CD4-positive, CD25-positive, alpha-beta regulatory T cell (primary cell): ENCODE data around the gene MPI. TPM values are rescaled to one million over a fixed set of nuclear protein-coding genes. Genes with fewer than 3 reads are reported as not detected.
"Not testable (repeated sequence)": the region's sequence is repeated elsewhere in the genome, so short reads cannot be mapped to it uniquely, and the experiment has no call there.

ENCODE experiments used
- ATAC-seq, 2 donors: fragments of 150-1000 bp; cut with Tn5 transposase; one replicate each; pipeline ENCODE4 v1.10.0; 2021; ENCODE audit warnings: low read depth in 2 of 2, moderate number of reproducible peaks in 2 of 2, moderate library complexity in 1 of 2
- DNase-seq, 3 donors: peaks; one replicate each; pipeline versions ENCODE4 v3.0.0 to v3.0.0-alpha.2; 2012 to 2022; ENCODE audit warnings: mixed read lengths in 1 of 3
- H3K27ac ChIP-seq: one replicate; pipeline ENCODE4 v1.7.0; 2013; ENCODE audit warnings: mild to moderate bottlenecking, low read length; ENCODE audit not compliant: insufficient read depth, poor library complexity, severe bottlenecking
- H3K27me3 ChIP-seq: one replicate; pipeline ENCODE4 v1.7.0; 2013; ENCODE audit warnings: low read length; ENCODE audit not compliant: control insufficient read depth, insufficient read depth
- H3K36me3 ChIP-seq: one replicate; pipeline ENCODE4 v1.7.0; 2013; ENCODE audit warnings: mild to moderate bottlenecking, low read length, moderate library complexity; ENCODE audit not compliant: control insufficient read depth, insufficient read depth
- H3K4me1 ChIP-seq: 2 replicates; pipeline ENCODE4 v1.7.0; 2013; ENCODE audit warnings: mild to moderate bottlenecking, low read length; ENCODE audit not compliant: insufficient read depth, control insufficient read depth, poor library complexity, severe bottlenecking
- H3K4me3 ChIP-seq: one replicate; pipeline ENCODE4 v1.7.0; 2013; ENCODE audit warnings: low read depth, mild to moderate bottlenecking, low read length, moderate library complexity
- H3K9me3 ChIP-seq, 2 experiments: 1 replicate in 1 of 2; 2 replicates in 1 of 2; pipeline ENCODE4 v1.7.0; 2013; ENCODE audit warnings: low read length in 2 of 2, mild to moderate bottlenecking in 1 of 2, moderate library complexity in 1 of 2; ENCODE audit not compliant: control insufficient read depth in 2 of 2
- H3K27ac Mint-ChIP-seq, 3 donors: one replicate each; pipeline ENCODE4 v1.8.0; 2020 to 2022; ENCODE audit warnings: mild to moderate bottlenecking in 3 of 3, mixed read lengths in 3 of 3, moderate library complexity in 2 of 3
- H3K27me3 Mint-ChIP-seq: one replicate; pipeline ENCODE4 v1.8.0; 2022; ENCODE audit warnings: mild to moderate bottlenecking, mixed read lengths
- H3K36me3 Mint-ChIP-seq: one replicate; pipeline ENCODE4 v1.8.0; 2020; ENCODE audit warnings: mixed read lengths
- H3K4me1 Mint-ChIP-seq, 4 donors: one replicate each; pipeline ENCODE4 v1.8.0; 2020 to 2022; ENCODE audit warnings: mixed read lengths in 4 of 4, mild to moderate bottlenecking in 1 of 4
- H3K4me3 Mint-ChIP-seq, 4 donors: one replicate each; pipeline ENCODE4 v1.8.0; 2020 to 2022; ENCODE audit warnings: mild to moderate bottlenecking in 4 of 4, mixed read lengths in 4 of 4, moderate library complexity in 3 of 4
- H3K9me3 Mint-ChIP-seq, 7 donors: one replicate each; pipeline ENCODE4 v1.8.0; 2020 to 2022; ENCODE audit warnings: mixed read lengths in 7 of 7, mild to moderate bottlenecking in 3 of 7, moderate library complexity in 2 of 7
- polyA plus RNA-seq, 4 donors: library from polyadenylated mRNA; unstranded; fragments of 300-500 nt; fragmentation: Illumina TruSeq; gene quantifications; one replicate each; pipeline ENCODE4 v1.2.3, GENCODE V29; 2021
- total RNA-seq: library from RNA; stranded (reverse); gene quantifications from one replicate; pipeline ENCODE4 v1.2.3, GENCODE V29; 2022

MPI gene
- total and polyA plus RNA-seq, 5 donors from 2014 or later = 49.6 to 108 (median 94.3) TPM

DNA sequence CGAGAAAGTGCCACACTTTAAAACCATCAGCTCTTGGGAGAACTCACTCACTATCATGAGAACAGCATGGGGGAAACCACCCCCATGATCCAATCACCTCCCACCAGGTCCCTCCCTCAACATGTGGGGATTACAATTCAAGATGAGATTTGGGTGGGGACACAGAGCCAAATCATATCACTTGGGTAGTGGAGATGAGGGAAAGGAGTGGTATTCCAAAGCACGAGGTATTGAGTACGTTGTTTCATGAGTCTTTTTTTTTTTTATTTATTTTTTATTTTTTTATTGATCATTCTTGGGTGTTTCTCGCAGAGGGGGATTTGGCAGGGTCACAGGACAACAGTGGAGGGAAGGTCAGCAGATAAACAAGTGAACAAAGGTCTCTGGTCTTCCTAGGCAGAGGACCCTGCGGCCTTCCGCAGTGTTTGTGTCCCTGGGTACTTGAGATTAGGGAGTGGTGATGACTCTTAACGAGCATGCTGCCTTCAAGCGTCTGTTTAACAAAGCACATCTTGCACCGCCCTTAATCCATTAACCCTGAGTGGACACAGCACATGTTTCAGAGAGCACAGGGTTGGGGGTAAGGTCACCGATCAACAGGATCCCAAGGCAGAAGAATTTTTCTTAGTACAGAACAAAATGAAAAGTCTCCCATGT lies 2.2 kb upstream of the MPI start:
- H3K9me3 ChIP-seq, H3K27me3 ChIP-seq, H3K36me3 Mint-ChIP-seq, H3K9me3 Mint-ChIP-seq, H3K4me3 ChIP-seq, H3K27me3 Mint-ChIP-seq, ATAC-seq, H3K36me3 ChIP-seq, DNase-seq, H3K27ac ChIP-seq, H3K27ac Mint-ChIP-seq: not testable (repeated sequence)
- H3K4me3 Mint-ChIP-seq = peak overlapping the region in 1 of 4 donors; percentile 77
- H3K4me1 ChIP-seq = peaks cover 57% of the 10 kb centered on the region
- H3K4me1 Mint-ChIP-seq = peaks cover 12 to 63% (median 34%) of the 10 kb centered on the region in 4 donors

- ATAC-seq = no peak
- Mint-ChIP-seq H3K4me1 (peaks cover 16 to 65% (median 41%) of the 10 kb centered on the region in 4 donors), H3K27ac (peak overlapping the region in 2 of 3 donors; percentile 92 to 97), H3K27me3 (peaks cover 4% of the 10 kb centered on the region), H3K4me3 (peak overlapping the region in 3 of 4 donors; percentile 26 to 90 (median 84)), H3K9me3 (no peaks in the 10 kb centered on the region), H3K36me3 (peaks cover 19% of the 10 kb centered on the region)
- no peaks in the 10 kb centered on the region for H3K27me3 ChIP-seq
- DNase-seq = no peak
- no peak overlapping the region for H3K4me3 ChIP-seq
- H3K9me3 ChIP-seq = no peaks in the 10 kb centered on the region
- peaks cover 3% of the 10 kb centered on the region for H3K36me3 ChIP-seq
- peaks cover 60% of the 10 kb centered on the region for H3K4me1 ChIP-seq
- H3K27ac ChIP-seq = peak overlapping the region; percentile 81
Observed at GRCh38 chr15:74888716-74889115, 1.1 kb upstream of the MPI start.

DNA sequence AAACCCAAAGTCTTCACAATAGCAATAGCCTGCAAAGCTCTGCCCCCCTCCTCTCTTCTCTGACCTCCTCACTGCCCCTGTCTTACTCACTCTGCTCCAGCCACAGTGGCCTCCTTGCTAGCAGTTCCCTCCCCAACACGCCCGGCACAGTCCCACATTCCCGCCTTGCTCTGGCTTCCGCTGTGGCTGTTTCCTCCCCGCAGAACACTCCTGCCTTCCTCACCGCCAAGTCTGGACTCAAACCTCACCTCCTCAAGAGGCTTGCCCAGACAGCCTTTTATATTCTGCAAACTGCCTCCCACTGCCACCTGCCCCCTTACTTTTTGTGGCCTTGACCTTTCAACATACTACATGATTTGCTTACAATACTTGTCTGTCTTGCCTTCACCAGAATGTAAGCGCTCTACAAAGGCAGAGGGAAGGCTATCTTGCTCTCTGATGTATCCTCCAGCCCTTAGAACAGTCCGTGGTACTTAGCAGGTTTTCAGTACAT lies 406 bp upstream of the MPI start:
- Mint-ChIP-seq H3K27me3 (peaks cover 4% of the 10 kb centered on the region), H3K9me3 (no peaks in the 10 kb centered on the region), H3K27ac (peak overlapping the region; percentile 92 to 97 (median 94)), H3K4me3 (peak overlapping the region; percentile 84 to 94 (median 90)), H3K36me3 (peaks cover 21% of the 10 kb centered on the region), H3K4me1 (peaks cover 19 to 64% (median 38%) of the 10 kb centered on the region in 4 donors)
- Histone ChIP-seq H3K4me1 (peaks cover 60% of the 10 kb centered on the region), H3K4me3 (peak overlapping the region; percentile 78), H3K9me3 (no peaks in the 10 kb centered on the region), H3K27me3 (no peaks in the 10 kb centered on the region), H3K27ac (peak overlapping the region; percentile 81), H3K36me3 (peaks cover 3% of the 10 kb centered on the region)
- DNase-seq (no peak), ATAC-seq (peak; percentile 3 to 5)

GRCh38 chr15:74890665-74890960 lies 771 bp downstream of the MPI start:
- Histone ChIP-seq H3K9me3 (no peaks in the 10 kb centered on the region), H3K4me3 (peak overlapping the region; percentile 78), H3K27ac (peak overlapping the region; percentile 81), H3K27me3 (no peaks in the 10 kb centered on the region), H3K4me1 (peaks cover 55% of the 10 kb centered on the region), H3K36me3 (peaks cover 3% of the 10 kb centered on the region)
- DNase-seq = no peak
- Mint-ChIP-seq H3K27ac (peak overlapping the region; percentile 92 to 97 (median 94)), H3K27me3 (peaks cover 4% of the 10 kb centered on the region), H3K36me3 (peaks cover 21% of the 10 kb centered on the region), H3K4me1 (peaks cover 19 to 64% (median 35%) of the 10 kb centered on the region in 4 donors), H3K4me3 (peak overlapping the region; percentile 84 to 94 (median 90)), H3K9me3 (no peaks in the 10 kb centered on the region)
- ATAC-seq = no peak

GRCh38 chr15:74891469-74891868 lies 1.6 kb downstream of the MPI start:
- peaks cover 6% of the 10 kb centered on the region for H3K36me3 ChIP-seq
- peaks cover 55% of the 10 kb centered on the region for H3K4me1 ChIP-seq
- peaks cover 21% of the 10 kb centered on the region for H3K36me3 Mint-ChIP-seq
- H3K4me3 Mint-ChIP-seq = peak overlapping the region; percentile 74 to 91 (median 87)
- H3K9me3 Mint-ChIP-seq = no peaks in the 10 kb centered on the region
- ATAC-seq (no peak), DNase-seq (no peak)
- peaks cover 19 to 65% (median 36%) of the 10 kb centered on the region in 4 donors for H3K4me1 Mint-ChIP-seq
- no peaks in the 10 kb centered on the region for H3K9me3 ChIP-seq
- peaks cover 4% of the 10 kb centered on the region for H3K27me3 Mint-ChIP-seq
- peak overlapping the region; percentile 20 to 92 (median 20) for H3K27ac Mint-ChIP-seq
- no peak overlapping the region for H3K4me3 ChIP-seq
- H3K27me3 ChIP-seq = no peaks in the 10 kb centered on the region
- H3K27ac ChIP-seq = no peak overlapping the region

DNA sequence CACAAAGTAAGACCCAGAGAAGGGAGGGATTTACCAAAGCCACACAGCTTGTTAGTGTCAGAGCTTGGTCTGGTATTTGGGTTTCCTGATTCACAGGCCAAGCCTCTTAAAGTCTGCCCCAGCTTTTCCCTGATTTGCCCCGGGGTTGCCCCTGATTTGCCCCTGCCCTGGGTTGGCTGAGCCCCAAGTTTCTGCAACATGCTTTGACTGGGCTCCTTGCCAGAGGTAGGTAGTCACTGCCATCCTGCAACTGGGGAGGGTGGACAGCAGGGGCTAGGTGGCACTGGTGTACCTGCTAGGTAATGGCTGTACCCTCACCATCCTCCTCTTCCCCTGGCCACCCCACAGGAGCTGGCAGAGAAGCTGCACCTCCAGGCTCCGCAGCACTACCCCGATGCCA lies 2.5 kb downstream of the MPI start:
- H3K27ac Mint-ChIP-seq = peak overlapping the region; percentile 92 to 100 (median 100)
- H3K4me1 Mint-ChIP-seq = peaks cover 19 to 70% (median 36%) of the 10 kb centered on the region in 4 donors
- H3K27me3 Mint-ChIP-seq = peaks cover 4% of the 10 kb centered on the region
- H3K27me3 ChIP-seq = no peaks in the 10 kb centered on the region
- H3K9me3 ChIP-seq = no peaks in the 10 kb centered on the region
- peaks cover 13% of the 10 kb centered on the region for H3K36me3 ChIP-seq
- H3K9me3 Mint-ChIP-seq = no peaks in the 10 kb centered on the region
- DNase-seq (no peak), ATAC-seq (no peak)
- peaks cover 25% of the 10 kb centered on the region for H3K36me3 Mint-ChIP-seq
- H3K4me3 ChIP-seq = no peak overlapping the region
- peak overlapping the region; percentile 74 to 90 (median 84) for H3K4me3 Mint-ChIP-seq
- no peak overlapping the region for H3K27ac ChIP-seq
- peaks cover 55% of the 10 kb centered on the region for H3K4me1 ChIP-seq

GRCh38 chr15:74892931-74893330 lies 3.1 kb downstream of the MPI start:
- Histone ChIP-seq H3K4me3 (peak overlapping the region; percentile 58), H3K9me3 (no peaks in the 10 kb centered on the region), H3K4me1 (peaks cover 55% of the 10 kb centered on the region), H3K27me3 (no peaks in the 10 kb centered on the region), H3K27ac (peak overlapping the region; percentile 65), H3K36me3 (peaks cover 19% of the 10 kb centered on the region)
- H3K27ac Mint-ChIP-seq = peak overlapping the region; percentile 92 to 100 (median 100)
- H3K27me3 Mint-ChIP-seq = peaks cover 4% of the 10 kb centered on the region
- H3K4me1 Mint-ChIP-seq = peaks cover 19 to 75% (median 36%) of the 10 kb centered on the region in 4 donors
- ATAC-seq (no peak), DNase-seq (no peak)
- H3K4me3 Mint-ChIP-seq = peak overlapping the region; percentile 84 to 93 (median 88)
- peaks cover 25% of the 10 kb centered on the region for H3K36me3 Mint-ChIP-seq
- no peaks in the 10 kb centered on the region for H3K9me3 Mint-ChIP-seq

GRCh38 chr15:74893627-74894026 lies 3.8 kb downstream of the MPI start:
- H3K27me3 Mint-ChIP-seq = peaks cover 4% of the 10 kb centered on the region
- peak; percentile 15 to 95 (median 76) for DNase-seq

More at GRCh38 chr15:74893627-74894026, 3.8 kb downstream of the MPI start:
- Mint-ChIP-seq H3K9me3 (no peaks in the 10 kb centered on the region), H3K36me3 (peaks cover 25% of the 10 kb centered on the region), H3K27ac (peak overlapping the region; percentile 92 to 100 (median 100)), H3K4me1 (peaks cover 19 to 74% (median 36%) of the 10 kb centered on the region in 4 donors), H3K4me3 (peak overlapping the region; percentile 84 to 93 (median 88))
- peak overlapping the region; percentile 58 for H3K4me3 ChIP-seq
- H3K36me3 ChIP-seq = peaks cover 22% of the 10 kb centered on the region
- ATAC-seq = peak; percentile 78
- H3K4me1 ChIP-seq = peaks cover 54% of the 10 kb centered on the region
- H3K27me3 ChIP-seq = no peaks in the 10 kb centered on the region
- peak overlapping the region; percentile 65 for H3K27ac ChIP-seq
- no peaks in the 10 kb centered on the region for H3K9me3 ChIP-seq
